ENCODE measurements around the gene CEP19. TPM values are rescaled to one million over a fixed set of nuclear protein-coding genes. Genes with fewer than 3 reads are reported as not detected.

Gene CEP19
- polyA plus RNA-seq, 1 donor: 2.3 TPM

- DNase-seq: no peak
Observed at GRCh38 chr3:196662711-196663571, 49.1 kb downstream of the CEP19 start.

GRCh38 chr3:196662033-196662432 is 50.0 kb downstream of the CEP19 start:
- DNase-seq: no peak

GRCh38 chr3:196661400-196661799 is 50.6 kb downstream of the CEP19 start:
- DNase-seq: no peak

GRCh38 chr3:196660381-196661166 is 51.5 kb downstream of the CEP19 start:
- DNase-seq: no peak

- DNase-seq: no peak
Observed at GRCh38 chr3:196659901-196660351, 52.1 kb downstream of the CEP19 start.

Other genes with a start within 250 kb of the CEP19 start
- gene RNF168, start 208.5 kb downstream of the CEP19 start, polyA plus RNA-seq (ENCODE audit: insufficient read length): 9.6 TPM
- gene SMCO1, start 196.9 kb downstream of the CEP19 start, polyA plus RNA-seq (ENCODE audit: insufficient read length): 1.5 TPM
- gene WDR53, start 143.7 kb downstream of the CEP19 start, polyA plus RNA-seq (ENCODE audit: insufficient read length): 8.9 TPM
- gene FBXO45, start 143.6 kb downstream of the CEP19 start, polyA plus RNA-seq (ENCODE audit: insufficient read length): 14.0 TPM
- gene NRROS, start 72.6 kb downstream of the CEP19 start, polyA plus RNA-seq (ENCODE audit: insufficient read length): 5.7 TPM
- gene PIGX, start 127 bp upstream of the CEP19 start, polyA plus RNA-seq (ENCODE audit: insufficient read length): 13.5 TPM
- 46.6 TPM for gene PAK2, start 27.6 kb upstream of the CEP19 start, polyA plus RNA-seq (ENCODE audit: insufficient read length)
- gene SENP5, start 155.7 kb upstream of the CEP19 start, polyA plus RNA-seq (ENCODE audit: insufficient read length): 19.0 TPM
- 69.3 TPM for gene NCBP2, start 230.3 kb upstream of the CEP19 start, polyA plus RNA-seq (ENCODE audit: insufficient read length)

Measured in hindlimb muscle (tissue), 1 donor.